AG04450 (cell line): Measurements from ENCODE around the gene VWF. TPM values are rescaled to one million over a fixed set of nuclear protein-coding genes. Genes with fewer than 3 reads are reported as not detected.

ENCODE experiments used
- CTCF ChIA-PET: fragments of 300-600, 350-600 bp; formaldehyde crosslinking; extraction: SDS; loops from one replicate; lab custom pipeline; 2022; ENCODE audit warnings: antibody characterized with exemption, inconsistent platforms; lab: Charles Lee
- POLR2A ChIA-PET: fragments of 350-600 bp; formaldehyde crosslinking; extraction: SDS; loops from one replicate; lab custom pipeline; 2021; ENCODE audit warnings: antibody characterized with exemption, inconsistent platforms; lab: Yijun Ruan, JAX
- DNase-seq: peaks from one replicate; pipeline ENCODE4 v3.0.0-alpha.2; 2011; ENCODE audit warnings: low read depth, low spot score
- H3K27ac ChIP-seq: one replicate; pipeline ENCODE4 v1.5.1; 2012; ENCODE audit warnings: low read depth, low read length, control low read depth
- H3K27me3 ChIP-seq: one replicate; pipeline ENCODE4 v1.6.0; 2012; ENCODE audit warnings: low read length; ENCODE audit not compliant: control insufficient read depth, insufficient read depth
- H3K4me3 ChIP-seq: 2 replicates; pipeline ENCODE4 v1.5.1; 2011; ENCODE audit warnings: mild to moderate bottlenecking, low read depth, low read length, control low read depth
- H3K9me3 ChIP-seq: 2 replicates; pipeline ENCODE4 v1.5.1; 2012; ENCODE audit warnings: low read length; ENCODE audit not compliant: control insufficient read depth, insufficient read depth
- CTCF ChIP-seq: IDR thresholded peaks from 2 replicates; pipeline ENCODE4 v1.5.1; 2011; ENCODE audit warnings: low read depth, low read length, control low read depth, inconsistent platforms
- polyA plus RNA-seq: library from polyadenylated mRNA; depleted of rRNA; stranded (reverse); fragments of >200 nt; gene quantifications from 2 replicates; pipeline ENCODE4 v1.2.3, GENCODE V29; 2011

Gene VWF
- polyA plus RNA-seq, 1 experiment, result 0.35 TPM

GRCh38 chr12:5904969-5905368 is 219.5 kb downstream of the VWF start:
- no peaks in the 10 kb centered on the region for H3K9me3 ChIP-seq
- POLR2A ChIA-PET, result no interaction called here
- CTCF ChIA-PET, result no interaction called here

GRCh38 chr12:5904441-5904840 is 220.0 kb downstream of the VWF start:
- no peak for TF ChIP-seq CTCF
- no peak overlapping the region for H3K4me3 ChIP-seq
- POLR2A ChIA-PET, result no interaction called here
- CTCF ChIA-PET, result no interaction called here
- no peaks in the 10 kb centered on the region for H3K9me3 ChIP-seq
- peaks cover 9% of the 10 kb centered on the region for H3K27me3 ChIP-seq
- H3K27ac ChIP-seq, result no peak overlapping the region
- no peak for DNase-seq

More at GRCh38 chr12:5904969-5905368, 219.5 kb downstream of the VWF start:
- Histone ChIP-seq H3K4me3 (no peak overlapping the region), H3K27ac (no peak overlapping the region), H3K27me3 (peaks cover 7% of the 10 kb centered on the region)
- DNase-seq, result no peak
- no peak for TF ChIP-seq CTCF

GRCh38 chr12:5902736-5903135 is 221.7 kb downstream of the VWF start:
- no peaks in the 10 kb centered on the region for H3K9me3 ChIP-seq
- H3K27me3 ChIP-seq, result peaks cover 8% of the 10 kb centered on the region
- H3K4me3 ChIP-seq, result no peak overlapping the region
- H3K27ac ChIP-seq, result no peak overlapping the region
- TF ChIP-seq CTCF, result no peak
- DNase-seq, result no peak
- POLR2A ChIA-PET, result no interaction called here
- CTCF ChIA-PET, result no interaction called here

- H3K4me3 ChIP-seq, result no peak overlapping the region
- no peak for TF ChIP-seq CTCF
- H3K27ac ChIP-seq, result no peak overlapping the region
- no peak for DNase-seq
- ChIA-PET CTCF (no interaction called here), POLR2A (no interaction called here)
- no peaks in the 10 kb centered on the region for H3K9me3 ChIP-seq
- peaks cover 8% of the 10 kb centered on the region for H3K27me3 ChIP-seq
Measured at GRCh38 chr12:5901416-5901815, 223.1 kb downstream of the VWF start.

GRCh38 chr12:5900533-5901205 is 223.8 kb downstream of the VWF start:
- ChIA-PET CTCF (no interaction called here), POLR2A (no interaction called here)

More at GRCh38 chr12:5900533-5901205, 223.8 kb downstream of the VWF start:
- Histone ChIP-seq H3K4me3 (no peak overlapping the region), H3K27ac (no peak overlapping the region), H3K27me3 (peaks cover 8% of the 10 kb centered on the region), H3K9me3 (no peaks in the 10 kb centered on the region)
- TF ChIP-seq CTCF, result no peak
- no peak for DNase-seq
